Measurements from ENCODE around the gene GMNN.

Gene GMNN

GRCh38 chr6:24797596-24798216 lies 23.0 kb downstream of the GMNN start:
- H3K4me3 ChIP-seq (ENCODE audit: low read length) = no peak overlapping the region
- no peak for DNase-seq (ENCODE audit: low read depth, low spot score)

- no peak within 1 kb of the TSS for H3K4me3 ChIP-seq (ENCODE audit: low read length)
- DNase-seq (ENCODE audit: low read depth, low spot score) = no peak
Measured at GRCh38 chr6:24798740-24799540, 24.2 kb downstream of the GMNN start, which contains the start of gene ARMH2. Gene ARMH2 (minus strand): TSS chr6:24798917. CDS start chr6:24798857, 60 bp downstream.

- no peak for DNase-seq (ENCODE audit: low read depth, low spot score)
- H3K4me3 ChIP-seq (ENCODE audit: low read length) = no peak overlapping the region
Measured at GRCh38 chr6:24799541-24799915, 24.8 kb downstream of the GMNN start.

- H3K4me3 ChIP-seq (ENCODE audit: low read length) = no peak overlapping the region
Measured at GRCh38 chr6:24802271-24803059, 27.7 kb downstream of the GMNN start.

GRCh38 chr6:24807584-24807983 lies 32.8 kb downstream of the GMNN start:
- no peak overlapping the region for H3K4me3 ChIP-seq (ENCODE audit: low read length)
- no peak for DNase-seq (ENCODE audit: low read depth, low spot score)

More at GRCh38 chr6:24802271-24803059, 27.7 kb downstream of the GMNN start:
- DNase-seq (ENCODE audit: low read depth, low spot score) = no peak

- no peak overlapping the region for H3K4me3 ChIP-seq (ENCODE audit: low read length)
- DNase-seq (ENCODE audit: low read depth, low spot score) = no peak
Measured at GRCh38 chr6:24809728-24810127, 35.0 kb downstream of the GMNN start.

GRCh38 chr6:24818346-24818745 lies 43.6 kb downstream of the GMNN start:
- H3K4me3 ChIP-seq (ENCODE audit: low read length) = no peak overlapping the region
- DNase-seq (ENCODE audit: low read depth, low spot score) = no peak

GRCh38 chr6:24821860-24822444 lies 47.2 kb downstream of the GMNN start:
- no peak overlapping the region for H3K4me3 ChIP-seq (ENCODE audit: low read length)
- no peak for DNase-seq (ENCODE audit: low read depth, low spot score)

- DNase-seq (ENCODE audit: low read depth, low spot score) = no peak
- no peak overlapping the region for H3K4me3 ChIP-seq (ENCODE audit: low read length)
Measured at GRCh38 chr6:24822696-24823095, 48.0 kb downstream of the GMNN start.

GRCh38 chr6:24823185-24823584 lies 48.4 kb downstream of the GMNN start:
- no peak for DNase-seq (ENCODE audit: low read depth, low spot score)
- H3K4me3 ChIP-seq (ENCODE audit: low read length) = no peak overlapping the region

- DNase-seq (ENCODE audit: low read depth, low spot score) = no peak
- no peak overlapping the region for H3K4me3 ChIP-seq (ENCODE audit: low read length)
Measured at GRCh38 chr6:24824142-24824938, 49.6 kb downstream of the GMNN start.

GRCh38 chr6:24825130-24825630 lies 50.4 kb downstream of the GMNN start:
- DNase-seq (ENCODE audit: low read depth, low spot score) = no peak
- H3K4me3 ChIP-seq (ENCODE audit: low read length) = no peak overlapping the region

- DNase-seq (ENCODE audit: low read depth, low spot score) = no peak
Measured at GRCh38 chr6:24827162-24827561, 52.4 kb downstream of the GMNN start.

GRCh38 chr6:24827970-24828369 lies 53.2 kb downstream of the GMNN start:
- H3K4me3 ChIP-seq (ENCODE audit: low read length) = no peak overlapping the region
- DNase-seq (ENCODE audit: low read depth, low spot score) = no peak

More at GRCh38 chr6:24827162-24827561, 52.4 kb downstream of the GMNN start:
- H3K4me3 ChIP-seq (ENCODE audit: low read length) = no peak overlapping the region

- no peak overlapping the region for H3K4me3 ChIP-seq (ENCODE audit: low read length)
- DNase-seq (ENCODE audit: low read depth, low spot score) = no peak
Measured at GRCh38 chr6:24829657-24830056, 54.9 kb downstream of the GMNN start.

- DNase-seq (ENCODE audit: low read depth, low spot score) = no peak
- no peak overlapping the region for H3K4me3 ChIP-seq (ENCODE audit: low read length)
Measured at GRCh38 chr6:24831771-24832716, 57.3 kb downstream of the GMNN start.

GRCh38 chr6:24832794-24833193 lies 58.1 kb downstream of the GMNN start:
- DNase-seq (ENCODE audit: low read depth, low spot score) = no peak
- H3K4me3 ChIP-seq (ENCODE audit: low read length) = no peak overlapping the region
